Measurements from ENCODE around the gene NOVA2.

GRCh38 chr19:45960595-45961235, 12.9 kb downstream of the NOVA2 start:
- no peak for TF ChIP-seq CTCF (IDR thresholded peaks at IDR 0.05; ENCODE audit: low read length)
- TF ChIP-seq EZH2 (optimal IDR thresholded peaks at IDR 0.05; ENCODE audit: low read depth, low read length), result no peak
- TF ChIP-seq EZH2phosphoT487 (IDR thresholded peaks at IDR 0.05; ENCODE audit: low read length), result no peak
